Fibroblast of skin of right biceps (primary cell): ENCODE results near the gene XCR1.
"Not testable (repeated sequence)": the region's sequence is repeated elsewhere in the genome, so short reads cannot be mapped to it uniquely, and the experiment has no call there.

ENCODE experiments used
- DNase-seq: peaks from one replicate; pipeline ENCODE4 v3.0.0-alpha.2; 2013

XCR1 gene

DNA sequence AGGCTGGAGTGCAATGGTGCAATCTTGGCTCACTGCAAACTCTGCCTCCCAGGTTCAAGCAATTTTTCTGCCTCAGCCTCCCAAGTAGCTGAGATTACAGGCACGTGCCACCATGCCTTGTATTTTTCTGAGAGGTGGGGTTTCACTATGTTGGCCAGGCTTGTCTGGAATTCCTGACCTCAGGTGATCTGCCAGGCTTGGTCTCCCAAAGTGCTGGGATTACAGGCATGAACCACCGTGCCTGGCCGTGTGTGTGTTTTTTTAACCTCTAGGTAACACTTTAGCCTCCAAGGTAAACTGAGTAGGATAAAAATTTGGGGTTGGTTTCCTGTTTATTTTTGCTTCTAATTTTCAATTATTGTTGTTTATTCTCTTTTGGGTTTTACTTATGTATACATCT is 10.8 kb upstream of the XCR1 start:
- not testable (repeated sequence) for DNase-seq

DNA sequence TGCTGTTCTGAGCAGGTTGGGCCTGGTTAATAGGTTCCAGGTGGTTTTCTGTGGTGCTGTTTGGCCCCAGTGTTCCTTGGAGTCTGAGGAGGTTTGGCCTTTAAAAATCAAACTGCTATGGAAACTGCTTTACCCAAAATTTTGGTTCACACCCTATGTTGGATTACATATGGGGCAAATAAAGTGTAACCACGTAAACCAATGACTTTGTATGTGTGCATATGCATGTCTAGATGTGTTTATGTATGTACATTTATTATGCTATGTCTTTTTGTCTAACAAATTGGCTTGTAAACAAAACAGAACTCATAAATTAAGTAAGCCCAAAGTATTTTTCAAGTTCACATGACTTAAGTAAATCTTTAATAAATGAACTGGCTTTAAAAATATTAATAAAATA is 8.9 kb upstream of the XCR1 start:
- no peak for DNase-seq

DNA sequence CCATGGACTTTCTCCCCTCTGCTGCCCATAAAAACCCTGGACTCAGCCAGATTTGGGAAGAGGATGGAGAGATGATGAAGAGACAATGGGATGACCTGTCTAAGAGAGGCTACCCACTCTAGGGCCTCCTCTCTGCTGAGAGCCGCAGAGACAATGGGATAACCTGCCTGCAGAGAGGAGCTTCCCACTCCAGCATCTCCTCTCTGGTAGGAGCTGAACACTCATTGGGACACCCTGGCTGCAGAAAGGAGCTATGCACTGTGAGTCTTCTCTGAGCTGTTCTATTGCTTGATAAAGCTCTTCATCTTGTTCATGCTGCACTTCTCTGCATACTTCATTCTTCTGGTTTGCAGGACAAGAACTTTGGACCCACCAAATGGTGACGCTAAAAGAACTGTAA is 4.5 kb upstream of the XCR1 start:
- DNase-seq = no peak

DNA sequence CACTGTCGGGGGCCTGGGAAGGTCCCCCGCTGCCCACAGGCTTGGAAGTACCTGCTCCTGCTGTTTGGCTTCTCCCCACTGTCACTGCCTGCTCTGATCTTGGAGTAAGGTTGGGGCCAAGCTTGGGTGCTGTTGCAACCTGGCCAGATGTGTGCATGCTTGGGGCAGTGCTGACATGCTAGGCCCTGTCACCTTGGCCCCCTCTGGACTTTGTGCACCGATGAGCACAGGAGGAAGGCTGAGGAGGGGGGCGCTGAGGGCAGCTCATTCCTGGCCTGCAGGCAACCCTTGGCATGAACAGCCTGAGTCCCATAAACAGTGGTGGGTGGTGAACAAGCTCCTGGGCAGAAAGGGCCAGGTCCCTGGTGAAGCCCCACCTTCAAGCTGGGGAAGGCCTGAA is 4.0 kb upstream of the XCR1 start:
- no peak for DNase-seq

DNA sequence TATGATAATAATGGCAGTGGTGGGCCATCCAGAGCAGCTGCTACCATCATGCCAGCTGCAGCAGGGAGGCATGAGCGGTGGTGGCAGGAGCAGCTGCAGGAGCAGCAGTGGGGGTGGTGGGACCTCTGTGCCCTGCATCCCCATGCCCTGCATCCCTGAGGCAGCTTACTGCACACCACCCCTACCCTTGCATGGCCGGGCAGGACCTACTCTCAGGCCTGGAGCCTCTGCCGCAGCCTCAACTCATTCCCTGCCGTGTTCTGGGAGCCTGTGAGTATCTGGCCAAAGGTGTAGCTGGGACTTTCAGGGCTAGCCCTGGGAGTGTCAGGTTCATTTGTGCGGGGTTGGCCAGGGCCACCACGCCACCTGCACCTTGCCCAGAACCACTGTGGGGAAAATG is 3.3 kb upstream of the XCR1 start:
- no peak for DNase-seq

DNA sequence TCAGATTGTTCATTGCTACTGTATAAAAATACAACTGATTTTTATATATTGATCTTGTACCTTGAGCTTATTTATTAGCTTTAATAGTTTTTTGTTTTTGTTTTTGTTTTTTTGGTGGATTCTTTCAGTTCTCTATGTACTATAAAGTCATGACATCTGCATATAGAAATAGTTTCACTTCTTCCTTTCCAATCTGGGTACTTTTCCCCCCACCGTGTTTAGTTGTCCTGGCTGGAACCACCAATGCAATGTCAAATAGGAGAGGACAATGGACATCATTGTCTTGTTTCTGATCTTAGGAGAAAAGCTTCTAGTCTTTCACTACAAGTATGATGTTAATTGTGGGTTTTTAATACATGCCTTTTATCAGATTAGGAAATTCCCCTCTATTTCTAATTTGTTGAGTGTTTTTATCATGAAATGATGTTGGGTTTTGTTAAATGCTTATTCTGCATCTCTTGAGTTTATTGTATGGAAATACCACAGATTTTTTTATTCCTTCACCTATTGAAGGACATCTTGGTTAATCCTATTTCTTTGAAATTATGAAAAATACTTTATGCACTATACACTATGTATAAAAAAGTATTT is 2.8 kb upstream of the XCR1 start:
- DNase-seq = no peak

DNA sequence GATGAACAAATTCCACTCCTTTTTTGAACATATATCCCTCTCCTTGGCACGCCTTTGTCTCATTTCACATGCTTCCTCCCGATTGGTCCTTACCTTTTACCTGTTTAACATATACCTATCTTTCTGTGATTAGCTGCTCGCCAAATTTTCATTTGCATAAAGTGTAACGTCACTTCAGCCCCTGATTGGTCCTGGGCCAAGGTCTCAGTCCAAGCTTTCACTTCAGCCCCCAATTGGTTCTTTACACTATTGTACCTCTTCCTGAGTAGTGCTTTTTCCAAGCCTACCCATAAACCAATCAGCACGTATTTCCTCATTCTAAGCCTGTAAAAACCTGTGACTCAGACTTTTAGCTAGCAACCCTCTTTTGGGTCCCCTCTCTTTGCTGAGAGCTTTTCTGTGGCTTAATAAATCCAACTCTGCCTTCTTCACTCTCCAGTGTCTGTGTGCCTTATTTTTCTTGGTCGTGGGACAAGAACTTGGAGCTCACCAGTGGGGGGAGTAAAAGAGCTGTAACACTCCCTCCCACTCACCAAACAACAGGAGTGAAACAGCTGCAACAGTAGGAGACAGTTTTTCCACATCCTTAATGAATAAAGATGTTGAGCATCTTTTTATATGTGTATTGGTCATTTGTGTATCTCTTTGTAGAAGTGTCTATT is 584 bp upstream of the XCR1 start:
- no peak for DNase-seq

DNA sequence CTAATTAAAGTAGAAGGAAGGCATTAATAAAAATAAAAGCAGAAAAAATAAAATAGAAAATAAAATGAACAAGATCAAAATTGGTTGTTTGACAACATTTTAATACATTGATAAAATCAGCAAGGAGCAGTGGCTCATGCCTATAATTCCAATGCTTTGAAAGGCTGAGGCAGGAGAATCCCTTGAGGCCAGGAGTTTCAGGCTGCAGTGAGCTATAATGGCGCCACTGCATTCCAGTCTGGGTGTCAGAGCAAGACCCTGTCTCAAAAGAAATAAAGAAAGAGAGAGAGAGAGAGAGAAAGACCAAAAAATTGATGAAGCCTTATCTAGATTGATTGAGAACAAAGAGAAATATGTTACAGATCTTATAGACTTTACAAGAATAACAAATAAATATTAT is 2.1 kb downstream of the XCR1 start:
- DNase-seq = no peak

DNA sequence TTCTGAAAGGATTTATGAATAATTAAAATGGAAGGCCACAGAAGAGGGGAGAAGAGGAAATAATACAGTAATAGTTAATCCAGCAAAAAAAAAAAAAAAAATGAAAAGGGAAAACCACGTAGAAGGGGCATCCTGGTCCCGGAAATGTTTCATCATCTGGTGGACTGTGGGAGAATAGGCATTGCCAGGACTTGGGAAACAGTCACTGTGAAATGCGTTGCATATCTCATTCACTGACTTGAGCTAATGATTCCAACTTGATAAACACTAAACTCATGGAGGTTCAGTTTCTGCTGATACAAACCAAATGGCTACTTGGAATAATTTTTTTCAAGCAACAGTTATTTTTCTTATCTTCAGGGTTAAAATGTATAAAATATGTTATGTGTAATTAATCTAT is 3.2 kb downstream of the XCR1 start:
- DNase-seq = no peak

DNA sequence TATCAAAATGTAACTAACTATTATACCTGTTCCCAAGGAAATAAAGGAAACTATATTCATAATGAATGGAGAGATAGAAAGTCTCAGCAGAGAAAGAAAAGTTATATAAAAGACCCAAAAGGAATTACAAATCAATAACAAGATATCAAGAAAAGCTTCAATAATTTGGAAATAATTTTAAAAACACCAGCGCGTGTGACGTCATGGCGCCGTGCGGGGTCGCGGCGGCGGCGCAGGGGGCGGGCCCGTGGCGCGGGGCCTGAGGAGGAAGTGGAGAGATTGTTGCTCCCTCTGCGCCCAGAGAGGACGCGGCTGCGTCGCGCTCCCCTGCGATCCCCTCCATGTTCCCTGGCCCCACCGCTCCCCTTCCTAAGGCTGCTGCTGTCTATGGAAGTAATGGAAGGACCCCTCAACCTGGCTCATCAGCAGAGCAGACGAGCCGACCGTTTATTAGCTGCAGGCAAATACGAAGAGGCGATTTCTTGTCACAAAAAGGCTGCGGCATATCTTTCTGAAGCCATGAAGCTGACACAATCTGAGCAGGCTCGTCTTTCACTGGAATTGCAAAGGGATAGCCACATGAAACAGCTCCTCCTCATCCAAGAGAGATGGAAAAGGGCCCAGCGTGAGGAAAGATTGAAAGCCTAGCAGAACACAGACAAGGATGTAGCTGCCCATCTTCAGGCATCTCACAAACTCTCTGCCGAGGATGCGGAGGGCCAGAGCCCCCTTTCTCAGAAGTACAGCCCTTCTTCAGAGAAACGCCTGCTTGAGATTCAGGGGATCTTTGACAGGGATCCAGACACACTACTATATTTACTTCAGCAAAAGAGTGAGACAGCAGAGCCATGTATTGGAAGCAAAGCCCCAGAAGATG is 4.1 kb downstream of the XCR1 start:
- no peak for DNase-seq

DNA sequence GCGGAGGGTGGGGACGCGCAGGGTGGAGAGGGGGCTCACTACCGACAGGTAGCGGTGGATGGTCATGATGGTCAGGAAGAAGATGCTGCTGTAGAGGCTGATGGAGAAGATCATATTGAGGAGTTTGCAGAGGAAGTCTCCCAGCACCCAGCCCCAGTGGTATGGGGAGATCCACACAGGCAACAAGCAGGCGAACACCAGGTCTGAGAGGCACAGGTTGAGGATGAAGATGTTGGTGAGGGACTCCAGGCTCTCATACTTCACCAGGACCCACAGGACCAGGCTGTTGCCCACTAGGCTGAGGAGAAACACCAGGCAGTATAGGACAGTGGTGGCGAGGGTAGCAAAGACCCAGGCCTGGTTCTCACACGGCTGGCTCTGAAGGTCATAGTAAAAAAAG is 5.8 kb downstream of the XCR1 start:
- DNase-seq = no peak

DNA sequence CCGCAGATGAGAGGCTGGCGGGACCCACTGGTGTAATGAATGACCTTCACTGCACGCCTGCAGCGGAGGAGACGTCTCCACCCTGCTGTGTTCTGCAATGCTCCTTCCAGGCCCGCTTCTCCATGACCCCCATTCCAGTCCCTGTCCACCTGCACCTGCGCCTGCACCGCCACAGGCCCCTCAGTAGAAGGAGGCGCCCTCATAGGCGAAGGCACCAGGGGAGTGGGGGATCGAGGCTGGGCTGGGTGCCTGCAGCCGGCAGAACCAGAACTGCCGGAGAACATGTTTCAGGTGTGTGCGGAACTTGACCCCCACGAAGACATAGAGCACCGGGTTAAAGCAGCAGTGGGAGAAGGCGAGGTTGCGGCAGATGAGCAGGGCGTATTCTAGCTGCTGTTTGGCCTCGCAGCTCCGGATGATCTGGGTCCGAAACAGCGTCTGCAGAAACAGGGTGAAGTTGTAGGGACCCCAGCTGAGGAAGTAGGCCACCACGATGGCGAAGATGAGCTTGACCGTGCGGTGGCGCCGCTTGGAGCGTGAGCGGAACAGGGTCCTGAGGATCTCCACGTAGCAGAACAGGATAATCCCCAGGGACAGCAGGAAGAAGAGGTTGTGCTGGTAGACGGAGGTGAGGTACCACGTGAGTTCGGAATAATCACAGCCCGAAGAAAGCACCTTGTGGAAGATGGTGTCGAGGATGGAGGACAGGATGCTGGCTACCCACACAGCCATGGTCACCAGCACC is 6.3 kb downstream of the XCR1 start:
- DNase-seq = no peak

DNA sequence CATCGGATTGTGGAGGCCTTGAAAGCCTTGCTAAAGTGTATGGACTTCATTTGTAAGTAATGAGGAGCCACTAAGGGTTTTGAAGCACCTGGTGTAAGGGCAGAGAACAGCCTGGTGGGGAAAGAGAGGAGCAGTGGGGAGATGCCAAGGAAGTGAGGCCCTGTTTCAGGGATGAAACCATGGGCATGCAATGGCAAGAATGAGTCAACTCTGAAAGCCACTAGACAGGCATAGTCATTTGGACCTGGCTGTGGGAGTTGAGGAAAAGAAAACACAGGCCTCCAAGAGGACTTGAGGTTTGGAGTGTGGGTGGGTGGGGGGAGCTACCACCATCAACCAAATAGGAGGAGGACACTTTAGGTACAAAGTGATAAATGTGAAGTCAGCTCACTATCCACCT is 7.6 kb downstream of the XCR1 start:
- DNase-seq = no peak

DNA sequence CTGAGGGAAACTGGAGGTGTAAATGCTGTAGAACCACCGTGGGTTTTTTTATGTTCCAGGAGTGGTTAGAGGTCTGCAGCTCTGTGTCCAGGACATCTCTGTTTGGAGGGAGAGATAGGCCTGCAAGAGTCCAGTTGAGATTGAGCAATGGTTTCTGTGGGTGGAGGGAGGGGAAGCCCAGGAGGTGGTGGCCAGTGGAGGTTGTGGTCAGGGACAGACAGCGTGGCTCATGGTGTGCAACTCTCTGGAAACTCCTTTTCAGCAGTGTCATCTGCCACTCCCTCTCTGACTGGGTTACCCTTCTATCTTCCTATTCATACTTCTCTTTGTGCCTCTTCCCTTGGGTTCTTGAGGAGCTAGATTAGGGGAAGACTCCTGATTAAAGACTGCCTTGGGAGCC is 9.6 kb downstream of the XCR1 start:
- no peak for DNase-seq

DNA sequence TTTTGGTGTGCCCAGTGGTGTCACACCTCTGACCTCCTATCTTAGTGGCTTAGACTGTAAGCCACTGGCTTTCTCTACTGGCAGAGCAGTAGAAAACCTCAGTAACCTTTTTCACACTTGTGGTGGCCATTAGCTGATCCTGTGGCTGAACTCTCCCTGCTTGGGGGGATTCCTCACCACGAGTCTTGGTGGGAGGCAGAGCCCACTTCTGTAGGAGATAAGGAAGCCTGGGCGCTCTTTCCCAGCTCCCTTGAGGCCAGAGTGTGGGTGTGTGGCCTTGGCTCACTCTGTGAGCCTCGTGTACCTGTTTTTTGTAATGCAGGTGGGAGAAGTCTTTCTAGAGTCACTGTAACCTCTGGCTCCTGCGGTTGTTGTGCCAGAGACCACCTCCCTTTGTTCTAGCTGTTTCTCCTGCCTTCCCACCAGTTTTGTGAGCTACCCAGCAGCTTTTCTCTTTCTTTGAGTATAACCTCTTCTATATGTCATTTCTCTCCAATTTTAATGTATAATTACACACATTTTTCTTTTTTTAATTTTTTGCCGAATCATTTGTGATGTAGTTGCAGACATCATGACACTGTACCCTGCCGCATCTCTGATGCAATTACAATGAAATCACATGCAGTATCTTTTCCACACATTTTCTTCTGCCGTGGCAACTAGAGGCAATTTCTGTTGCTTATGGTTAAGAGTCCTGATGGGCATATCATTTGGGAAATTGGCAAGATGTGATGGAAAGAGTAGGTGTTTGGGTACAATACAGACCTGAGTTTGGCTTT is 13.8 kb downstream of the XCR1 start:
- no peak for DNase-seq

DNA sequence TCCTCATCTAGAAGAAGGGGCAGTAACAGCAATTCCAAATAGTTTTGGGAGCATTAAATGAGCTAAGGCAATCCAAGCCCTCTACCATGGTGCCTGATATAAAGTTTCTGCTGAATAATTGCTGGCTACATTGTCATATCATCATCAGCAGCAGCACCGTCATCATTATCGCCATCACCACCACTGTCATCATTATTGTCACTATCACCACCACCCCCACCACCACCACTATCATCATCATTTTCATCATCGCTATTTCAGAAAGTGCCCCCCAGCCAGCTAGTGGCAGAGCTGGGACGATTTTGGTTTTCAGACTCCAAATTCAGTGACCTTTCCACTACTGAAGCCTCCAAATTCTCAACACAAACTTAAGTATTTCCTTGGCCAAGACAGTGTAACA is 15.0 kb downstream of the XCR1 start:
- DNase-seq = no peak

DNA sequence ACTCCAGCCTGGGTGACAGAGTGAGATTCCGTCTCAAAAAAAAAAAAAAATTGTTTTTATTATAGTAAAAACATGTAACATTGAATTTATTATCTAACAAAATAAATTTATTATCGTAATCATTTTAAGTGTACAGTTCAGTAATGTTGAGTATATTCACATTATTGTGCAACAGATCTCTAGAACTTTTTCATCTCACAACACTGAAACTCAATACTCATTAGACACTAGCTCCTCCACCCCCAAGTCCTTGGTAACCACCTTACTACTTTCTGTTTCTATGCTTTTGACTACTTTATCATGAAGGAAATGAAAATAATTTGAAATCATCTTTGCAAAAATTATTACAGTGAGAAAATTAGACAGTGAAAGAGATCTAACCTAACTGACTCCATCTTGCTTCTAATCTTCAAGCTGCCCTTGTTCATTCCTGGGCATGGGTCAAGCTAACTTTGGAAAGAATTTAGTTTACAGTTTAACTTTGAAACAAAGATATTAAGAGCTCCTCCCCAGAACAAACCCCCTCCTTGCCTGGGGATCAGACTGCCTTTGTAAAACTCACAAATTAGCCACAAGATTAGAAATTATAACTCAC is 16.7 kb downstream of the XCR1 start:
- DNase-seq = no peak

DNA sequence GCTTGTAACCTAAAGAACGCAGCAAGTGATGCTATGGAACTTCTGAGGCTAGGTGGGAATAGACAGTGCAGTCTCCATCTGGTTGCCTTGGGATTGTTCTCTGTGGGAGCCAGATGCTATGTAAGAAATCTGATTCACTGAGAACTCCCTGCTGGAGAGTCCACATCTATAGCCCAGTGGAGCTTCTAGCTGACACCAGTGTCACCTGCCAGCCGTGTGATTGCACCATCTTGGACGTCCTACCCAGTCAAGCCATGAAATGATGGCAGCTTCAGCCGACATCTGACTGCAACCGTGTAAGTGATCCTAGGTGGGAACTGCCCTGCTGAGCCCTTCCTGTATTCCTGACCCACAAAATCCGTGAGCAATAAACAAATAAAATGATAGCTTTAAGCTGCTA is 19.2 kb downstream of the XCR1 start:
- DNase-seq = no peak

DNA sequence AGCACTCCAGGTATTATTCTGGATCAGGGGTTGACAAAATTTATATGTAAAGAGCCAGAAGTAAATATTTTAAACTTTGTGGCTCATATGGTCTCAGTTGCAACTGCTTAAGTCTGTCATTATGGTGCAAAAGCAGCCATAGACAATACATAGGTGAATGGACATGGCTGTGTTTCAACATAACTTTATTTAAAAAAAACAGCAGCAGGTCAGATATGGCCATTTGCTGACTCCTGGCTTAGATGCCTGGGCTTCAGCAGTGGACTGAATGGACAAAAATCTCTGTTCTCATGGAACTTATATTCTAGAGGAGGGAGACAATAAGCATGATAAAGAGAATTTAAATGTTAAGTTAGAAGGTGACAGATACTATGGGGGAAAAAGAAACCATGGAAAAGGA is 20.0 kb downstream of the XCR1 start:
- no peak for DNase-seq

DNA sequence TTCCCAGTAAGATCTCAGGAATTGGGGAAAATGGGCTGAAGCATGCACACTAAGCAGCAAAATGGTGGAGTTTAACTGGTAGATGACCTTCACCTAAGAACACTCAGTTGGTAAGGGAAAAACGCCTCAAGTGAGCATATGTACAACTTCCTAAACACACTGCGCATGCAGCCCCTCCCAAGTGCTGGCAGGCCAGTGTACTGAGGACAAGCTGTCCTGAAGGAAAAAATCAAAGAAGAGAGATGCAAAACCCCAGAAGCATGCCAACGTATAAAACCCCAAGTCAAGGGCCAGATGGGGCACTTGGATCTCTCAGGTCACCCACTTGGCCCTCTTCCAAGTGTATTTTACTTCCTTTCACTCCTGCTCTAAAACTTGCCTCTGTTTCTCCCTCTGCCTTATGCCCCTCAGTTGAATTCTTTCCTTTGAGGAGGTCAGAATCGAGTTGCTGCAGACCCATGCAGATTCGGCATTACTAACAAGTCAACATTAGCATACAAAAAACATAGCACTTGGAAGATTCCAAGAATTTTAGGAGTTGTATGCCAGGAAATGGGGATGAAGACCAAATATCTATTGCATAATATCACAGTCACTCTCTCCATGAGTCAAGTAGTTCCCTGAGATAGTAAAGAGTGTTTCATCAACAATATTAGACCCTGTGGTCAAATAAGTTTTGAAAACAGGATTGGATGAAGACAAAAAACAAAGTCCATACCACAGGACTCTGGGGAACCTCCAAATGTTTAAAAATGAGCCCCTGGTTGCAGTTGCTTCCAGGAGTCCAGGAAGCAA is 20.8 kb downstream of the XCR1 start:
- peak; percentile 88 for DNase-seq

DNA sequence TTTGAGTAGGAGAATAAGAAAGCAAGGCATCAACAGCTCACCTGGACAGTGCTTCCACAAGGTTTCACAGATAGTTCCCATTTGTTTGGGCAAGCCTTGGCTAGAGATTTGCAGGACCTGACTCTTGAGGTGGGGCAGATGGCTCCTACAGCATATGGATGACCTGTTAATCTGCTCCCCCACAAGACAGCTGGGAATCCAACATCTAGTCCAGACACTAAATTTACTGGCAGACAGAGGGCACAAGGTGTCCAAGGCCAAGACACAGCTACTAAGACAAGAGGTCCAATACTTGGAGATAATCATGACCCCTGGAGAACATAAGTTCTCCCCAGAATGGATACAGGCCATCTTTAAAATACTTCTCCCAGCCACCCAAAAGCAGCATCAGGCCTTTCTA is 23.6 kb downstream of the XCR1 start:
- not testable (repeated sequence) for DNase-seq

DNA sequence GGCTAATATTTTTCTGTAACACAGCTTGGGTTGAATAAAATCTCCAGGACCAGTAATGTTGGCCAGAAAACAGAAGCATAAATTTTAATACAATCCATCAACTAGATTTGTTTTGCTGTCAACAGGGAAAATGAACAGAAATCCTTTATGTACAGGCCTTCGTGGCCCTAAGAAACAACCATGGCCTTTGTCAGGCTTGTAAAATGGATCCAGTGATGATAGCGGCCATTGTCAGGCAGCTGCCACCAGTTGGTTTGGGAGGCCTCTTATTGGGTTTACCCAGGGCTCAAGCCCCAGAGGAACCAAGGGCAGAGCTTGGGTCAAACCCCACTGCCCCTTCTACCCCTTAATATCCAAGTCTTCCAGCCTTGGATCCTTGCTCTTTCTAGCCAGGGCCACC is 26.1 kb downstream of the XCR1 start:
- DNase-seq = no peak
